ENCODE measurements around the gene TPMT. TPM values are rescaled to one million over a fixed set of nuclear protein-coding genes. Genes with fewer than 3 reads are reported as not detected.

TPMT gene
- total RNA-seq, 1 experiment from 2014 or later: 11.0 TPM

DNA sequence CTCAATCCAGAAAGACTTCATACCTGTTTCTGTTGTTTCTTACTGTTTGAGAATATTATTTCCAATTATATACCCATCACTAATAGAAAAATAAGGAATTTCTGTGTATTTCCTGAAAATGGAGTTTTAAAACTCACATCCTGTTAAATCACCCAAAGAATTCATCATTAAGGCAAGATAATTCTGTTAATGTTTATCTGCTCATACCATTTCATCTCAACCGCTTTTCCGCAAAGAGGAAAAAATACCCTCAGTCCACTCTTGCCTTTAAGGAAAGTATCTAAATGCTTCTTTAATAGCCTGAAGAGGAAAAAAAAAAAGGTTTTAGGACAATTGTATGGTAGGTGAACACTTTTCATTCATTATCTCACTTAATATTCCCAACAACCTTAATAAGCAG is 7.3 kb downstream of the TPMT start:
- DNase-seq: no peak
- POLR2A ChIA-PET: no interaction called here
- no TSS peak for BruUV-seq (replicated peaks)
- H3K9me3 Mint-ChIP-seq (ENCODE audit: unreplicated experiment): no peaks in the 10 kb centered on the region
- no peaks in the 10 kb centered on the region for H3K27me3 Mint-ChIP-seq (ENCODE audit: insufficient read depth, unreplicated experiment)
- Histone ChIP-seq H3K4me1 (no peaks in the 10 kb centered on the region; the same call in 1 of the 2 replicates), H3K9me3 (no peaks in the 10 kb centered on the region), H3K36me3 (ENCODE audit: control insufficient read depth, insufficient read depth, low read length) (no peaks in the 10 kb centered on the region), H3K4me3 (ENCODE audit: low read depth, low read length) (no peak overlapping the region), H3K27me3 (replicated peaks; ENCODE audit: control insufficient read depth, insufficient read depth, low read length) (no peaks in the 10 kb centered on the region)
- H3K36me3 Mint-ChIP-seq (ENCODE audit: insufficient read depth, unreplicated experiment): no peaks in the 10 kb centered on the region
- no peaks in the 10 kb centered on the region for H3K4me1 Mint-ChIP-seq (ENCODE audit: low read depth, unreplicated experiment)
- TF ChIP-seq, protein P1, sequence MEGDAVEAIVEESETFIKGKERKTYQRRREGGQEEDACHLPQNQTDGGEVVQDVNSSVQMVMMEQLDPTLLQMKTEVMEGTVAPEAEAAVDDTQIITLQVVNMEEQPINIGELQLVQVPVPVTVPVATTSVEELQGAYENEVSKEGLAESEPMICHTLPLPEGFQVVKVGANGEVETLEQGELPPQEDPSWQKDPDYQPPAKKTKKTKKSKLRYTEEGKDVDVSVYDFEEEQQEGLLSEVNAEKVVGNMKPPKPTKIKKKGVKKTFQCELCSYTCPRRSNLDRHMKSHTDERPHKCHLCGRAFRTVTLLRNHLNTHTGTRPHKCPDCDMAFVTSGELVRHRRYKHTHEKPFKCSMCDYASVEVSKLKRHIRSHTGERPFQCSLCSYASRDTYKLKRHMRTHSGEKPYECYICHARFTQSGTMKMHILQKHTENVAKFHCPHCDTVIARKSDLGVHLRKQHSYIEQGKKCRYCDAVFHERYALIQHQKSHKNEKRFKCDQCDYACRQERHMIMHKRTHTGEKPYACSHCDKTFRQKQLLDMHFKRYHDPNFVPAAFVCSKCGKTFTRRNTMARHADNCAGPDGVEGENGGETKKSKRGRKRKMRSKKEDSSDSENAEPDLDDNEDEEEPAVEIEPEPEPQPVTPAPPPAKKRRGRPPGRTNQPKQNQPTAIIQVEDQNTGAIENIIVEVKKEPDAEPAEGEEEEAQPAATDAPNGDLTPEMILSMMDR (IDR thresholded peaks at IDR 0.05; ENCODE audit: insufficient read depth in 1 of 2, low read depth in 1 of 2, low read length in 1 of 2, severe bottlenecking in 1 of 2, unreplicated experiment in 1 of 2): no peak
- CTCF ChIA-PET: no interaction called here
- H3K4me3 Mint-ChIP-seq (ENCODE audit: unreplicated experiment): no peak overlapping the region
- intact Hi-C loops (cut with micrococcal nuclease; ENCODE audit: unreplicated experiment): no loop called here
- H3K27ac Mint-ChIP-seq (ENCODE audit: unreplicated experiment): no peak overlapping the region

DNA sequence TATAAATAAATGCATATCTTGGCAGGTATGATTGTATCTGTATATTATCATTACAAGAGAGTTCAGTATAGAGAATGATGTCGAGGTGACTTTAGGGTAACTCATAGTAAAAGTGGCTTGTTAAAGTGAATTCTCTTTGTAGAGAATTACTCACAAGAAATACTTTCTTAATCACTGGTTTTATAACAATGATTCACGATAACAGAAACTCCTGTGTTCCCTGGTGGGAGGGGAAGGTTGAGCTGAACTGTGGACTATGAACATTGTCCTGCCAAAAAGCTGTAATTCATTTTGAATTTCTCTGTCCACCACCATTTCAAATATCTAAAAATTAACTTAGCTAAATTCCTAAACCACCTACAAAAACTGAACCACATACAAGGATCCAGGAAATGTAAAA is 7.7 kb downstream of the TPMT start:
- H3K27me3 Mint-ChIP-seq (ENCODE audit: insufficient read depth, unreplicated experiment): no peaks in the 10 kb centered on the region
- CTCF ChIA-PET: no interaction called here
- TF ChIP-seq, protein P1 (IDR thresholded peaks at IDR 0.05; ENCODE audit: insufficient read depth in 1 of 2, low read depth in 1 of 2, low read length in 1 of 2, severe bottlenecking in 1 of 2, unreplicated experiment in 1 of 2): no peak
- no peak overlapping the region for H3K27ac Mint-ChIP-seq (ENCODE audit: unreplicated experiment)
- BruUV-seq (replicated peaks): no TSS peak
- DNase-seq: no peak
- no peaks in the 10 kb centered on the region for H3K4me1 Mint-ChIP-seq (ENCODE audit: low read depth, unreplicated experiment)
- Histone ChIP-seq H3K4me3 (ENCODE audit: low read depth, low read length) (no peak overlapping the region), H3K27me3 (replicated peaks; ENCODE audit: control insufficient read depth, insufficient read depth, low read length) (no peaks in the 10 kb centered on the region), H3K4me1 (no peaks in the 10 kb centered on the region; the same call in 1 of the 2 replicates), H3K9me3 (no peaks in the 10 kb centered on the region), H3K36me3 (ENCODE audit: control insufficient read depth, insufficient read depth, low read length) (no peaks in the 10 kb centered on the region)
- intact Hi-C loops (cut with micrococcal nuclease; ENCODE audit: unreplicated experiment): no loop called here
- H3K9me3 Mint-ChIP-seq (ENCODE audit: unreplicated experiment): no peaks in the 10 kb centered on the region
- POLR2A ChIA-PET: no interaction called here
- H3K36me3 Mint-ChIP-seq (ENCODE audit: insufficient read depth, unreplicated experiment): no peaks in the 10 kb centered on the region
- H3K4me3 Mint-ChIP-seq (ENCODE audit: unreplicated experiment): no peak overlapping the region

DNA sequence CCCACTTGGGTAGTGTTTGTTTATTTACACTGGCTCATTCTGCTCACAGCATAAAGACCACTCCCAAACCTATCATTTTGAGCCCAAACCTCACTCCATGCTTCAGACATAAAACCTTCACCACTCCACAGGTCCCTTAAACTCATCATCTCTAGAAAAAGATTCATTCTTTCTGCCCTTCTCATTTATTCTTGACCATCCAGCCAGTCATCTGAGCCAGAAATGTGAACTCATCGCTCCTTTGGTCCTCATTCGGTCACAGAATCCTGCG is 12.4 kb downstream of the TPMT start:
- no TSS peak for BruUV-seq (replicated peaks)
- no peaks in the 10 kb centered on the region; the same call in 1 of the 2 replicates for H3K4me1 ChIP-seq
- H3K27ac Mint-ChIP-seq (ENCODE audit: unreplicated experiment): no peak overlapping the region

More for the DNA sequence above, 12.4 kb downstream of the TPMT start:
- H3K9me3 ChIP-seq: no peaks in the 10 kb centered on the region
- Mint-ChIP-seq H3K4me3 (ENCODE audit: unreplicated experiment) (no peak overlapping the region), H3K4me1 (ENCODE audit: low read depth, unreplicated experiment) (no peaks in the 10 kb centered on the region), H3K27me3 (ENCODE audit: insufficient read depth, unreplicated experiment) (no peaks in the 10 kb centered on the region), H3K36me3 (ENCODE audit: insufficient read depth, unreplicated experiment) (no peaks in the 10 kb centered on the region), H3K9me3 (ENCODE audit: unreplicated experiment) (no peaks in the 10 kb centered on the region)
- POLR2A ChIA-PET: interaction anchor here (0.6 kb wide), 1 partner anchor 14 kb away, joined by 3 read pairs; no protein-coding TSS in a partner anchor
- no peaks in the 10 kb centered on the region for H3K27me3 ChIP-seq (replicated peaks; ENCODE audit: control insufficient read depth, insufficient read depth, low read length)
- CTCF ChIA-PET: no interaction called here
- TF ChIP-seq, protein P1 (IDR thresholded peaks at IDR 0.05; ENCODE audit: insufficient read depth in 1 of 2, low read depth in 1 of 2, low read length in 1 of 2, severe bottlenecking in 1 of 2, unreplicated experiment in 1 of 2): no peak
- intact Hi-C loops (cut with micrococcal nuclease; ENCODE audit: unreplicated experiment): no loop called here
- H3K4me3 ChIP-seq (ENCODE audit: low read depth, low read length): no peak overlapping the region
- DNase-seq: no peak
- H3K36me3 ChIP-seq (ENCODE audit: control insufficient read depth, insufficient read depth, low read length): no peaks in the 10 kb centered on the region

Data from Caco-2 (cell line).